ENCODE results near the gene PIF1. TPM values are rescaled to one million over a fixed set of nuclear protein-coding genes. Genes with fewer than 3 reads are reported as not detected.

The PIF1 gene
- total RNA-seq, 1 experiment from 2014 or later, result 34.9 TPM

- intact Hi-C loops (cut with micrococcal nuclease), result no loop called here
- RAD21 ChIA-PET (ENCODE audit: low non-redundant PET in 1 of 2, low total read pairs in 2 of 2, uncharacterized antibody in 2 of 2, unreplicated experiment in 2 of 2), result no interaction called here
- H3K4me2 ChIP-seq (ENCODE audit: low read length), result no peak overlapping the region
- no peak overlapping the region for H3K9ac ChIP-seq (ENCODE audit: low read length)
- H3K4me3 ChIP-seq (replicated peaks in 1 of 2; ENCODE audit: low read depth in 1 of 2, low read length in 2 of 2), result no peak overlapping the region
- no TSS peak for BruUV-seq (replicated peaks)
- H3K36me3 ChIP-seq (ENCODE audit: control insufficient read depth in 1 of 2, insufficient read depth in 2 of 2, low read length in 2 of 2), result no peaks in the 10 kb centered on the region
- DNase-seq (ENCODE audit: low read depth, low spot score) (no peak), ATAC-seq (no peak)
- H3K27ac ChIP-seq (ENCODE audit: low read depth, low read length), result no peak overlapping the region
- CTCF ChIA-PET, result no interaction called here
- POLR2A ChIA-PET, result no interaction called here
- H4K20me1 ChIP-seq (ENCODE audit: insufficient read depth), result no peaks in the 10 kb centered on the region
- H3K9me3 ChIP-seq (ENCODE audit: control insufficient read depth in 1 of 2, insufficient read depth in 1 of 2, low read depth in 1 of 2, low read length in 2 of 2), result no peaks in the 10 kb centered on the region
- peaks cover 8 to 21% of the 10 kb centered on the region in 2 experiments for H3K4me1 ChIP-seq (ENCODE audit: control insufficient read depth in 1 of 2, insufficient read depth in 2 of 2, low read length in 2 of 2)
- H3K27me3 ChIP-seq (ENCODE audit: insufficient read depth, low read length), result no peaks in the 10 kb centered on the region
- TF ChIP-seq YY1 (IDR thresholded peaks at IDR 0.05; ENCODE audit: extremely low read depth, insufficient replicate concordance, low read depth, low read length) (no peak), POLR2A (IDR thresholded peaks at IDR 0.05; ENCODE audit: borderline replicate concordance, extremely low read depth, insufficient read depth, insufficient read length) (no peak), TCF7L2 (IDR thresholded peaks at IDR 0.05; ENCODE audit: borderline replicate concordance, extremely low read depth, insufficient read depth, insufficient read length) (no peak), SRF (IDR thresholded peaks at IDR 0.05; ENCODE audit: low read depth) (no peak), SIN3A (IDR thresholded peaks at IDR 0.05; ENCODE audit: low read depth) (no peak), CEBPB (IDR thresholded peaks at IDR 0.05; ENCODE audit: low read depth) (no peak), ZFX (IDR thresholded peaks at IDR 0.05) (no peak), REST (IDR thresholded peaks at IDR 0.05; ENCODE audit: low read depth) (no peak), POLR2AphosphoS5 (IDR thresholded peaks at IDR 0.05; ENCODE audit: low read depth, low read length) (no peak), JUND (IDR thresholded peaks at IDR 0.05) (no peak)
- H3K79me2 ChIP-seq (ENCODE audit: insufficient read depth, low read length), result peaks cover 13% of the 10 kb centered on the region; the same call in 1 of the 2 replicates
- no peak overlapping the region for H2AFZ ChIP-seq (ENCODE audit: low read depth, low read length, poor library complexity, severe bottlenecking)
- no peaks in the 10 kb centered on the region for H3K9me2 ChIP-seq (ENCODE audit: insufficient read depth)
These were observed 19.8 kb upstream of the PIF1 start for GRCh38 chr15:64845183-64845611.

Data from HCT116 (cell line).